Measurements from ENCODE around the gene SIRT7.

DNA sequence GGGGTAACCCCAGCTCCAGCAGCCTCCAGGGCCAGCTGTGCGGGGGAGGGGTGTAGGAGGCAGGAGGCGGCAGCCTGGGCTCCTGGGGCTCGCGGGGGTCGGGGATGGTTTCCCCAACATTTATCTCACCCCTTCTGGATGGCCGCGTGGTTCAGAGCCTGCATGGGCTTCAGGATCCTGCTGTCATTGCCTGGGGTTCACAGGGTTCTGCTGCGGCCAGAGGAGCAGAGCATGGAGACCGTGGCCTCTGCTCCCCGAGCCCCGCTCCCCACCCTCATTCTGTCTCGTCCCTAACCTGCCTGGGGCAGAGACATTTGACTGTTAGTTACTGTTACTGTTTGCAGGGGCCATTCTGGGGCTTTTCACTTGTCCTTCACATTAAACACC lies 24.2 kb upstream of the SIRT7 start:
- TF ChIP-seq, protein P1, sequence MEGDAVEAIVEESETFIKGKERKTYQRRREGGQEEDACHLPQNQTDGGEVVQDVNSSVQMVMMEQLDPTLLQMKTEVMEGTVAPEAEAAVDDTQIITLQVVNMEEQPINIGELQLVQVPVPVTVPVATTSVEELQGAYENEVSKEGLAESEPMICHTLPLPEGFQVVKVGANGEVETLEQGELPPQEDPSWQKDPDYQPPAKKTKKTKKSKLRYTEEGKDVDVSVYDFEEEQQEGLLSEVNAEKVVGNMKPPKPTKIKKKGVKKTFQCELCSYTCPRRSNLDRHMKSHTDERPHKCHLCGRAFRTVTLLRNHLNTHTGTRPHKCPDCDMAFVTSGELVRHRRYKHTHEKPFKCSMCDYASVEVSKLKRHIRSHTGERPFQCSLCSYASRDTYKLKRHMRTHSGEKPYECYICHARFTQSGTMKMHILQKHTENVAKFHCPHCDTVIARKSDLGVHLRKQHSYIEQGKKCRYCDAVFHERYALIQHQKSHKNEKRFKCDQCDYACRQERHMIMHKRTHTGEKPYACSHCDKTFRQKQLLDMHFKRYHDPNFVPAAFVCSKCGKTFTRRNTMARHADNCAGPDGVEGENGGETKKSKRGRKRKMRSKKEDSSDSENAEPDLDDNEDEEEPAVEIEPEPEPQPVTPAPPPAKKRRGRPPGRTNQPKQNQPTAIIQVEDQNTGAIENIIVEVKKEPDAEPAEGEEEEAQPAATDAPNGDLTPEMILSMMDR (IDR thresholded peaks at IDR 0.05), result no peak
- no peak for TF ChIP-seq POLR2A (IDR thresholded peaks at IDR 0.05)

All from lower leg skin (tissue), 3 donors.